ENCODE measurements around the gene MAGEC3.
"Not testable (repeated sequence)": the region's sequence is repeated elsewhere in the genome, so short reads cannot be mapped to it uniquely, and the experiment has no call there.

Gene MAGEC3, protein sequence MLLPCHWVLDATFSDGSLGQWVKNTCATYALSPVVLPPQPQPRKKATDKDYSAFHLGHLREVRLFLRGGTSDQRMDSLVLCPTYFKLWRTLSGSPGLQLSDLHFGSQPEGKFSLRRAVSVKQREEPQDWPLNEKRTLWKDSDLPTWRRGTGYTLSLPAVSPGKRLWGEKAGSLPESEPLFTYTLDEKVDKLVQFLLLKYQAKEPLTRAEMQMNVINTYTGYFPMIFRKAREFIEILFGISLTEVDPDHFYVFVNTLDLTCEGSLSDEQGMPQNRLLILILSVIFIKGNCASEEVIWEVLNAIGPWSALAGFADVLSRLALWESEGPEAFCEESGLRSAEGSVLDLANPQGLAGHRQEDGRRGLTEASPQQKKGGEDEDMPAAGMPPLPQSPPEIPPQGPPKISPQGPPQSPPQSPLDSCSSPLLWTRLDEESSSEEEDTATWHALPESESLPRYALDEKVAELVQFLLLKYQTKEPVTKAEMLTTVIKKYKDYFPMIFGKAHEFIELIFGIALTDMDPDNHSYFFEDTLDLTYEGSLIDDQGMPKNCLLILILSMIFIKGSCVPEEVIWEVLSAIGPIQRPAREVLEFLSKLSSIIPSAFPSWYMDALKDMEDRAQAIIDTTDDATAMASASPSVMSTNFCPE

DNA sequence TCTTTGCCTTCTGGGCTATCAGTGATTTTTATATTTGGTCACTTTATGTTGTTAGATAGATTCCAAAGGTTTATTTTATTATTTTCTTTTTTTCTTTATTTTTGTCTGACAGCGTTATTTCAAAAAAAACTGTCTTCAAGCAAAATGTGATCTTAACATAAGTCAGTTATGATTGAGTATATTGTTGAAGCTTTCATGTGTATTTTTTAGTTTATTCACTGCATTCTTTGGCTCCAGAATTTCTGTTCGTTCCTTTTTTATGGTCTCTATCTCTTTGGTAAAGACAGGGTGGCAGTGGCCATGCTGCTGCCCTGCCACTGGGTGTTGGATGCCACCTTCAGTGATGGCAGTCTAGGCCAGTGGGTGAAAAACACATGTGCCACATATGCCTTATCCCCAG, at the start of gene MAGEC3:
MAGEC3 (plus strand) TSS at position 301 of the 400 bp plus-strand sequence; CDS start at position 301, 0 bp downstream.
- DNase-seq (ENCODE audit: low read depth in 1 of 2, low spot score in 1 of 2), result no peak

GRCh38 chrX:141791856-141792255, 46.3 kb upstream of the MAGEC3 start:
- no peak for DNase-seq (ENCODE audit: low read depth in 1 of 2, low spot score in 1 of 2)

- DNase-seq (ENCODE audit: low read depth in 1 of 2, low spot score in 1 of 2), result no peak
Observed at GRCh38 chrX:141811438-141811837, 26.7 kb upstream of the MAGEC3 start.

DNA sequence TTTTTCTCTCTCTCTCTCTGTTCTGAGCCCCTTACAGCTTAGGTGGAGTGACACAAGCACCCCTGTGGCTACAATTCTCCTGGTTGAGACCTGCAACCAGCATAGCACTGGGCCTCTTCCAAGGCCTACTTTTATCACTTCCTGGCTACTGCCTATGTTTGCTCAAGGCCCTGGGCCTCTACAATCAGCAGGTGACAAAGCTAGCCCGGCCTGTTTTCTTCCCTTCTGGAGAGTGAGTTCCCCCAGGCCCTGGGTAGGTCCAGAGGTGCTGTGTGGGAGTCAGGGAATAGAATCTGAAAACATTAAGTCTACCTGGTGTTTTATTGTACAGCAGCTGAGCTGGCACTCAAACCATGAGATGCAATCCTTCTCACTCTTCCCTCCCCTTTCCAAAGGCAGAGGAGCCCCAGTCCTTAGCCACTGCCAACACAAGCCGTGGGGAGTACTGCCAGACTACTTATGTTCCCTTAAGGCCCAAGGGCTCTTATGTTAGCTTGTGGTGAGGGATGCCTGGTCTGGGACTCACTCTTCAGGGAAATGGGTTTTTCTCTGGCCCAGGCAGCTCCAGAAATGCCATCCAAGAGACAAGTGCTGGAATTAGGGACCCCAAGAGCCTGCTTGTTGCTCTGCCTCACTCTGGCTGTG, 23.8 kb upstream of the MAGEC3 start:
- no peak for DNase-seq (ENCODE audit: low read depth in 1 of 2, low spot score in 1 of 2)

DNA sequence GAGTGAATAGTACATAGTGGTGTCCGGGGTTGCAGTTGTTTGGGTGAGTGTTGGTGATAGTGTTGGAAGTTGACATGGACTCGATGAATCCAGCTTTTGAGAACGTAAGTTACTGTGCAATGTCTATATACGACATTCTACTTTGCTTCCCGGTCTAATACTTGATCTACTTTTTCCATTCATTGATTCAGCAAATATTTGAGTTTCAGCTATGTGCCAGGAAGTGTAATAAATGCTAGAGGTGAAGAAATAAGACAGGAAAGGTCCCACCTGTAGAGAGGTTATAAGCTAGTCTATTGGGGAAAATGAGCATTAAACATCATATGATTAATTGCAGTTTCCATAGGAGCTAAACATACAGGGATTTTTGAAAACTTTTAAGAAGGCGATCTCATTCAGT, 22.2 kb upstream of the MAGEC3 start:
- no peak for DNase-seq (ENCODE audit: low read depth in 1 of 2, low spot score in 1 of 2)

- DNase-seq (ENCODE audit: low read depth in 1 of 2, low spot score in 1 of 2), result no peak
Observed at GRCh38 chrX:141832247-141832646, 5.9 kb upstream of the MAGEC3 start.

GRCh38 chrX:141839856-141840255, 1.7 kb downstream of the MAGEC3 start:
- no peak for DNase-seq (ENCODE audit: low read depth in 1 of 2, low spot score in 1 of 2)

DNA sequence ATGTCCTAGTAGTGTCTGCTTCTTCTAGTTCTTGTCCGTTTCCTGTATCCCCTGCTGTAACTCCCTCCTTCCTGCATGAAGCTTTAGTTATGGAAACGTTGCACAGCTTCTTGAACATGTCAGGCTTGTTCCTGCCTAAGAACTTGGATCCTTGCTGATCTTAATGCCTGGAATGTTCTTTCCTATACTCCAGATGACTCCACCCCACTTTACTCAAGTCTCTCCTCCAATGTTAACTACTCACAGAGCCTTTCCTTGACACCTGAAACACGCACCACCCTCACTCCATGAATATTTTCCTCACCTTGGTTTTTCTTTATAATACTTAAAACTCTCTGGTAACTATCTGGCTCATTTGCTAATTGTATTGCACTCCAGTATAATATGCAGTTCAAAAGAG, 19.4 kb downstream of the MAGEC3 start:
- DNase-seq (ENCODE audit: low read depth in 1 of 2, low spot score in 1 of 2), result no peak

DNA sequence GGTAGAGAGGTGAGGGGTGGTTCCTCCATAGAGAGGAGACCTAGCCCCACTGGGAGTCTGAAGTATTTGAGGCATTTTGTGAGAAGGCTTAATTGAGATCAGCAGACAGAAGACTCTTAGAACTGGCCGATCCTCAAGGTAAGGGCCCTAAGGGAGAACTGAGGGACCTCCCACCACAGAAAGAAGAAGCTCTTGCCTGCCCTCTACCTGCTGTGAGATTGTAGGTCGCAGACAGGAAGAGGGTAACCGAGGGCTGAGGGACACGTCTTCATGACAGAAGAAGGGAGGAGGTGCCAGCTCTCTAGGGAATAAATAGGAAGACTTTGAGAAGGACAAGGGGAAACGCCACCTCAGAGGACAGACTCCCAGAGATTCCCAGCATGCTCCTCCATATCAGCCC, 41.5 kb downstream of the MAGEC3 start:
- no peak for DNase-seq (ENCODE audit: low read depth in 1 of 2, low spot score in 1 of 2)

DNA sequence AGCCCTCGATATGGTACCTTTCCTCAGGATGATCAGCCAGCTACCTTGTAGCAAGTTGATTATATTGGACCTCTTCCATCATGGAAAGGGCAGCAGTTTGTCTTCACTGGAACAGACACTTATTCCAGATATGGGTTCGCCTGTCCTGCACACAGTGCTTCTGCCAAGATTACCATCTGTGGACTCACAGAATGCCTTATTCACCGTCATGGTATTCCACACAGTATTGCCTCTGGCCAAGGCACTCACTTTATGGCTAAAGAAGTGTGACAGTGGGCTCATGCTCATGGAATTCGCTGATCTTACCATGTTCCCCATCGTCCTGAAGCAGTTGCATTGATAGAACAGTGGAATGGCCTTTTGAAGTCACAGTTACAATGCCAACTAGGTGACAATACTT, 50.7 kb downstream of the MAGEC3 start:
- DNase-seq (ENCODE audit: low read depth in 1 of 2, low spot score in 1 of 2), result not testable (repeated sequence)

GRCh38 chrX:141894733-141895132, 56.6 kb downstream of the MAGEC3 start:
- no peak for DNase-seq (ENCODE audit: low read depth in 1 of 2, low spot score in 1 of 2)

GRCh38 chrX:141897690-141898089, 59.6 kb downstream of the MAGEC3 start:
- no peak for DNase-seq (ENCODE audit: low read depth in 1 of 2, low spot score in 1 of 2)

DNA sequence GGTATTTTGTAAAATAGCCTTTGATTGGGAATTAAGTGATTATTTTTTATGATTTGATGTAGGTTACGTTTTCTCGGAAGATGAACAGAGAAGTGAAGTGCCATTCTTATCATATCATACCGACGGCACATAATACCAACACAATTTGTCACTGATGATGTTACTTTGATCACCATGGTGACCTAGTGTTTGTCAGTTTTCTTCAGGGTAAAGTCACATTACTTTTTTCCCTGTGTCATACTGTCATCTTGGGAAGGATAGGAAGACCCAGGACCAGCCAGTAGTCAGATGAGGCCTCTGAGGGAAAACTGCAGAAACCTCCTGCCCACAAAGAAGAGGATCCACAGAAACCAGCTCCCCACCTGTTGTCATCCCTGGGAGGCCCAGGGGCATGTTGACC, 64.2 kb downstream of the MAGEC3 start:
- DNase-seq (ENCODE audit: low read depth in 1 of 2, low spot score in 1 of 2), result no peak

- DNase-seq (ENCODE audit: low read depth in 1 of 2, low spot score in 1 of 2), result no peak
Observed at GRCh38 chrX:141903400-141904155, 65.5 kb downstream of the MAGEC3 start, which contains the start of gene MAGEC1. TSS of gene MAGEC1 (plus strand) at chrX:141903894. CDS start at chrX:141905073, 1,179 bp downstream.

DNA sequence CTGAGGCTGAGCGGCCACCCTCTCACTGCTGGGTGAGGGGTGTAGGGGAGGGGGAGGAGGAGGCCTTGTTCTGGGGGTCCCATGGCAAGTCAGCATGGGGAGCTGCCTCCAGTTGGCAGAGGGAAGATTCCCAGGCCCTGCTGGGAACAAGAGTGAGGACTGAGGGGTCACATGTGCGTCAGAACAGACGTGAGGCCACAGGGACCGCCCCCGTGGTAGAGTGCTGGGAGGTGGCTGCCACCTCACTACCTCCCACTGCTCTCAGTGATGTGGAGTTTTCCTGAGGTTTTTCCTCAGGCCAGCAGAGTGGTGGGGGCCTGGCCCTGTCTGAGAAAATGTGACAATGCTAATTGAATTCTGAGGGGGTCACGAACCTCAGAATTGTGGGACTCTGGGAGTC, 66.1 kb downstream of the MAGEC3 start:
- DNase-seq (ENCODE audit: low read depth in 1 of 2, low spot score in 1 of 2), result no peak

GRCh38 chrX:141917801-141918200, 79.7 kb downstream of the MAGEC3 start:
- DNase-seq (ENCODE audit: low read depth in 1 of 2, low spot score in 1 of 2), result no peak

- DNase-seq (ENCODE audit: low read depth in 1 of 2, low spot score in 1 of 2), result no peak
Observed at GRCh38 chrX:141924293-141924692, 86.2 kb downstream of the MAGEC3 start.

DNA sequence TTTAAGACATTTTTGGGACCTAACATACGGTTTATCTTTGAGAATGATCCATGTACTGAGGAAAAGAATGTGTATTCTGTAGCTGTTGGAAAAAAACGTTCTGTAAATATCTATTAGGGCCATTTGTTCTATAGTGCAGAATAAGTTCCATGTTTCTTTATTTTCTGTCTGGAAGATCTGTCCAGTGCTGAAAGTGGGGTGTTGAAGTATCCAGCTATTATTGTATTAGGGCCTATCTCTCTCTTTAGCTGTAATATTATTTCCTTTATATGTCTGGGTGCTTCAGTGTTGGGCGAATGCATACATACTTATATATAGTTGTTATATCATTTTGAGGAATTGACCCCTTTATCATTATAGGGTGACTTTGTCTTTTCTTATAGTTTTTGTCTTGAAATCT, 90.3 kb downstream of the MAGEC3 start:
- no peak for DNase-seq (ENCODE audit: low read depth in 1 of 2, low spot score in 1 of 2)

GRCh38 chrX:141934059-141934641, 96.0 kb downstream of the MAGEC3 start:
- no peak for DNase-seq (ENCODE audit: low read depth in 1 of 2, low spot score in 1 of 2)

DNA sequence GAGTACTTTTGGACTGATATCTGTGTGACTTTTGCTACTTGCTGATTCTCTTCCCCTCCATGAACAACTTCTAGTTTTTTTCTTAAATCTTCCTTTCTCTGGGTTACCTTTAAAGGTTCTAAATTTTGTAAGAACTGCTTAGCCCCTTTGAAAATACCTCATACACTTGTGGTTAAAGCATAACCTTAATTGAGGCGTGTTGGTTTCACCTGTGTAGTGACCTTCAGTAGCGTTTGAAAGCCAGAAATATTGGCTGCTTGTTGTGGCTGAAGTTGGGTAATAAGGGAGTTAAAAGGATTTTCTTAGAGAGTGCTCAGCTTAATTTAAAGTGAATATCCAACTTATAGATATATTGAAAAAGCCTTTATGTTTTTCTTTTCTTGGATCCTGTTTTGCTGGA, 97.5 kb downstream of the MAGEC3 start:
- no peak for DNase-seq (ENCODE audit: low read depth in 1 of 2, low spot score in 1 of 2)

GRCh38 chrX:141936080-141936479, 98.0 kb downstream of the MAGEC3 start:
- no peak for DNase-seq (ENCODE audit: low read depth in 1 of 2, low spot score in 1 of 2)
